H1 (cell line): ENCODE results near the gene SPSB2. TPM values are rescaled to one million over a fixed set of nuclear protein-coding genes. Genes with fewer than 3 reads are reported as not detected.

Source experiments
- ASH2L ChIP-seq: fragments of 200-600, 300-600 bp; sonication (generic); IDR thresholded peaks from one replicate; pipeline ENCODE4 v1.7.1; 2017; ENCODE audit warnings: low read length
- BACH1 ChIP-seq: IDR thresholded peaks from 2 replicates; pipeline ENCODE4 v1.6.1; 2012; ENCODE audit warnings: low read length, improper control_type of control experiment
- CHD1 ChIP-seq: IDR thresholded peaks from 2 replicates; pipeline ENCODE4 v1.6.1; 2012; ENCODE audit warnings: low read depth, low read length, improper control_type of control experiment
- CREB1 ChIP-seq: IDR thresholded peaks from 2 replicates; pipeline ENCODE4 v1.6.1; 2012; ENCODE audit warnings: inconsistent platforms
- EGR1 ChIP-seq: IDR thresholded peaks from 2 replicates; pipeline ENCODE4 v1.6.1; 2011; ENCODE audit warnings: low read depth, low read length, borderline replicate concordance
- RNF2 ChIP-seq: fragments of 200-900, 300-1000 bp; sonication (generic); IDR thresholded peaks from 2 replicates; pipeline ENCODE4 v1.7.1; 2016; ENCODE audit warnings: borderline replicate concordance, low read depth, mild to moderate bottlenecking, antibody characterized with exemption, low read length; ENCODE audit not compliant: poor library complexity, severe bottlenecking; ENCODE audit errors: missing control alignments
- SIX5 ChIP-seq: IDR thresholded peaks from 2 replicates; pipeline ENCODE4 v1.6.1; 2011; ENCODE audit warnings: mild to moderate bottlenecking, low read depth, low read length
- SP1 ChIP-seq: IDR thresholded peaks from 2 replicates; pipeline ENCODE4 v1.6.1; 2011; ENCODE audit warnings: low read depth, low read length
- SP2 ChIP-seq: IDR thresholded peaks from 2 replicates; pipeline ENCODE4 v1.6.1; 2012; ENCODE audit warnings: mild to moderate bottlenecking, low read length, inconsistent platforms
- polyA plus RNA-seq, 7 experiments: library from polyadenylated mRNA; depleted of rRNA in 3 of 7; stranded (reverse) in 5 of 7; unstranded in 2 of 7; fragments of >200 nt in 5 of 7; fragments of 200-250 nt in 2 of 7; gene quantifications; 1 replicate in 5 of 7; 2 replicates in 1 of 7; 4 replicates in 1 of 7; pipeline versions ENCODE4 v1.2.1 to v1.2.3, GENCODE V29; 2011 to 2013; ENCODE audit warnings: missing spikeins in 2 of 7, mixed read lengths in 2 of 7
- total RNA-seq: library from RNA; stranded (reverse); fragmentation: NEBNext Ultra II Directional; extraction: Animal tissue kit (Norgen Biotek cat#: 25700); gene quantifications from 2 replicates; pipeline ENCODE4 v1.2.1, GENCODE V29; 2021
- TF ChIP-seq, protein P1 (sequence below): fragments of 300-600 bp; sonication (generic); IDR thresholded peaks from 2 replicates; pipeline ENCODE4 v1.7.1; 2012; ENCODE audit warnings: low read length, moderate library complexity, mild to moderate bottlenecking, inconsistent platforms; ENCODE audit not compliant: insufficient replicate concordance

The SPSB2 gene
- total and polyA plus RNA-seq, 2 of the 8 experiments (the other 6 are each of a cell fraction or from before 2014, with no cell fraction given): 13.0 to 23.2 TPM

DNA sequence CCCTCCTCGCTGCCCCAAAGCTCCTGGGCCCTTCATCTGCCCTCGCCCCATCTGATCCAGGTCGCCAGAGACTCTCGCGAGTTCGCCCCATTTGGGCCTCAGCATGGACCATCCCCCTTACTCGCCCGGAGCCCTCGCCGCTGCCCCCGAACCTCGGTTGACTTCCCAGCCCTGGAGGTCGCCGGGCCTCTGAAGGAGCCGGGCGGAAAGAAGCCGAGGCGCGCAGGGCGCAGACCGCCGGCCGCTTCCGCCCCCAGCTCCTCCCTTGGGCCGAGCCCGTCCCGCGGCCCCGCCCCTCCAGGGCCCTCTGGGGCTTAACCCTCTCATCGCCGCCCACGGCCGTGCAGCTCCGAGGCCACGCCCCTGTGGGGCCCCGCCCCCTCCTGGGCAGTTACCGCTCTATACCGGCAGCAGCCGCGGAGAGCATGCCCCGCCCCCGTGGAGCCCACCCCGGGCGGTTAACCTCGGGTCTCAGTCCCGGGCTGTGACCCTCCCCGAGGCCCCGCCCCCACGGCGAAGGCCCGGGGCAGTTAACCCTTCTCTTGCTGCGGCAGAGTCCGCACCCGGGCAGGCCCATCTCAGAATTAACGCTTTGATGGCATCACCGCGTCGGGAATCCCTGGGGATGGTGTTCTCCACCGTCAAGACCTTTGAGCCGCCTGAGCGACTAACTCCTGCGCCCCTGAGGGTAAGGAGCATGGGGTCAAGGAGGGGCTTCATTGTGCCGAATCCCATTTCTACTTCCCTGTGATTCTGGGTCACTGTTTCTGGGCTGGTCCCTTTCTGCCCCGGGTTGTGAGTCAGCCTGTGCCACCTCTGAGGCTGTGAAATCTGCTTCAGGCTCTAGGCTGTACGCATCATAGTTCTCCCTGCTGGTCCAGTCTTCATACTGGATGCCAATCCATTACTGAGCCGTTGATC, at the start of gene SPSB2 (continued):
- TF ChIP-seq, protein P1, sequence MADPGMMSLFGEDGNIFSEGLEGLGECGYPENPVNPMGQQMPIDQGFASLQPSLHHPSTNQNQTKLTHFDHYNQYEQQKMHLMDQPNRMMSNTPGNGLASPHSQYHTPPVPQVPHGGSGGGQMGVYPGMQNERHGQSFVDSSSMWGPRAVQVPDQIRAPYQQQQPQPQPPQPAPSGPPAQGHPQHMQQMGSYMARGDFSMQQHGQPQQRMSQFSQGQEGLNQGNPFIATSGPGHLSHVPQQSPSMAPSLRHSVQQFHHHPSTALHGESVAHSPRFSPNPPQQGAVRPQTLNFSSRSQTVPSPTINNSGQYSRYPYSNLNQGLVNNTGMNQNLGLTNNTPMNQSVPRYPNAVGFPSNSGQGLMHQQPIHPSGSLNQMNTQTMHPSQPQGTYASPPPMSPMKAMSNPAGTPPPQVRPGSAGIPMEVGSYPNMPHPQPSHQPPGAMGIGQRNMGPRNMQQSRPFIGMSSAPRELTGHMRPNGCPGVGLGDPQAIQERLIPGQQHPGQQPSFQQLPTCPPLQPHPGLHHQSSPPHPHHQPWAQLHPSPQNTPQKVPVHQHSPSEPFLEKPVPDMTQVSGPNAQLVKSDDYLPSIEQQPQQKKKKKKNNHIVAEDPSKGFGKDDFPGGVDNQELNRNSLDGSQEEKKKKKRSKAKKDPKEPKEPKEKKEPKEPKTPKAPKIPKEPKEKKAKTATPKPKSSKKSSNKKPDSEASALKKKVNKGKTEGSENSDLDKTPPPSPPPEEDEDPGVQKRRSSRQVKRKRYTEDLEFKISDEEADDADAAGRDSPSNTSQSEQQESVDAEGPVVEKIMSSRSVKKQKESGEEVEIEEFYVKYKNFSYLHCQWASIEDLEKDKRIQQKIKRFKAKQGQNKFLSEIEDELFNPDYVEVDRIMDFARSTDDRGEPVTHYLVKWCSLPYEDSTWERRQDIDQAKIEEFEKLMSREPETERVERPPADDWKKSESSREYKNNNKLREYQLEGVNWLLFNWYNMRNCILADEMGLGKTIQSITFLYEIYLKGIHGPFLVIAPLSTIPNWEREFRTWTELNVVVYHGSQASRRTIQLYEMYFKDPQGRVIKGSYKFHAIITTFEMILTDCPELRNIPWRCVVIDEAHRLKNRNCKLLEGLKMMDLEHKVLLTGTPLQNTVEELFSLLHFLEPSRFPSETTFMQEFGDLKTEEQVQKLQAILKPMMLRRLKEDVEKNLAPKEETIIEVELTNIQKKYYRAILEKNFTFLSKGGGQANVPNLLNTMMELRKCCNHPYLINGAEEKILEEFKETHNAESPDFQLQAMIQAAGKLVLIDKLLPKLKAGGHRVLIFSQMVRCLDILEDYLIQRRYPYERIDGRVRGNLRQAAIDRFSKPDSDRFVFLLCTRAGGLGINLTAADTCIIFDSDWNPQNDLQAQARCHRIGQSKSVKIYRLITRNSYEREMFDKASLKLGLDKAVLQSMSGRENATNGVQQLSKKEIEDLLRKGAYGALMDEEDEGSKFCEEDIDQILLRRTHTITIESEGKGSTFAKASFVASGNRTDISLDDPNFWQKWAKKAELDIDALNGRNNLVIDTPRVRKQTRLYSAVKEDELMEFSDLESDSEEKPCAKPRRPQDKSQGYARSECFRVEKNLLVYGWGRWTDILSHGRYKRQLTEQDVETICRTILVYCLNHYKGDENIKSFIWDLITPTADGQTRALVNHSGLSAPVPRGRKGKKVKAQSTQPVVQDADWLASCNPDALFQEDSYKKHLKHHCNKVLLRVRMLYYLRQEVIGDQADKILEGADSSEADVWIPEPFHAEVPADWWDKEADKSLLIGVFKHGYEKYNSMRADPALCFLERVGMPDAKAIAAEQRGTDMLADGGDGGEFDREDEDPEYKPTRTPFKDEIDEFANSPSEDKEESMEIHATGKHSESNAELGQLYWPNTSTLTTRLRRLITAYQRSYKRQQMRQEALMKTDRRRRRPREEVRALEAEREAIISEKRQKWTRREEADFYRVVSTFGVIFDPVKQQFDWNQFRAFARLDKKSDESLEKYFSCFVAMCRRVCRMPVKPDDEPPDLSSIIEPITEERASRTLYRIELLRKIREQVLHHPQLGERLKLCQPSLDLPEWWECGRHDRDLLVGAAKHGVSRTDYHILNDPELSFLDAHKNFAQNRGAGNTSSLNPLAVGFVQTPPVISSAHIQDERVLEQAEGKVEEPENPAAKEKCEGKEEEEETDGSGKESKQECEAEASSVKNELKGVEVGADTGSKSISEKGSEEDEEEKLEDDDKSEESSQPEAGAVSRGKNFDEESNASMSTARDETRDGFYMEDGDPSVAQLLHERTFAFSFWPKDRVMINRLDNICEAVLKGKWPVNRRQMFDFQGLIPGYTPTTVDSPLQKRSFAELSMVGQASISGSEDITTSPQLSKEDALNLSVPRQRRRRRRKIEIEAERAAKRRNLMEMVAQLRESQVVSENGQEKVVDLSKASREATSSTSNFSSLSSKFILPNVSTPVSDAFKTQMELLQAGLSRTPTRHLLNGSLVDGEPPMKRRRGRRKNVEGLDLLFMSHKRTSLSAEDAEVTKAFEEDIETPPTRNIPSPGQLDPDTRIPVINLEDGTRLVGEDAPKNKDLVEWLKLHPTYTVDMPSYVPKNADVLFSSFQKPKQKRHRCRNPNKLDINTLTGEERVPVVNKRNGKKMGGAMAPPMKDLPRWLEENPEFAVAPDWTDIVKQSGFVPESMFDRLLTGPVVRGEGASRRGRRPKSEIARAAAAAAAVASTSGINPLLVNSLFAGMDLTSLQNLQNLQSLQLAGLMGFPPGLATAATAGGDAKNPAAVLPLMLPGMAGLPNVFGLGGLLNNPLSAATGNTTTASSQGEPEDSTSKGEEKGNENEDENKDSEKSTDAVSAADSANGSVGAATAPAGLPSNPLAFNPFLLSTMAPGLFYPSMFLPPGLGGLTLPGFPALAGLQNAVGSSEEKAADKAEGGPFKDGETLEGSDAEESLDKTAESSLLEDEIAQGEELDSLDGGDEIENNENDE: no peak
- TF ChIP-seq CREB1 (peak; percentile 68), SP1 (peak; percentile 86), CHD1 (no peak), BACH1 (0 out of 2 replicates have a peak, but pooled peaks have one; percentile 14), SIX5 (no peak), EGR1 (peak; percentile 76; the same call in 1 of the 2 replicates), ASH2L (peak; percentile 55), SP2 (no peak), RNF2 (no peak)
